ENCODE results near the gene RAP1GAP.

GRCh38 chr1:21562896-21563295, 106.3 kb downstream of the RAP1GAP start:
- TF ChIP-seq HNRNPH1 (optimal IDR thresholded peaks at IDR 0.05; ENCODE audit: low read depth, low read length): no peak
- TF ChIP-seq MAFF (IDR thresholded peaks at IDR 0.05; ENCODE audit: low read depth, low read length): no peak
- no peak for TF ChIP-seq BRF2 (CRISPR knock-in tag; IDR thresholded peaks at IDR 0.05)
- no peak for TF ChIP-seq ATAD3A (CRISPR knock-in tag; IDR thresholded peaks at IDR 0.05)
- TF ChIP-seq GPBP1L1 (CRISPR knock-in tag; IDR thresholded peaks at IDR 0.05): no peak
- no peak for TF ChIP-seq MED1 (CRISPR knock-in tag; IDR thresholded peaks at IDR 0.05)
- TF ChIP-seq, protein P1, sequence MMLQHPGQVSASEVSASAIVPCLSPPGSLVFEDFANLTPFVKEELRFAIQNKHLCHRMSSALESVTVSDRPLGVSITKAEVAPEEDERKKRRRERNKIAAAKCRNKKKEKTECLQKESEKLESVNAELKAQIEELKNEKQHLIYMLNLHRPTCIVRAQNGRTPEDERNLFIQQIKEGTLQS (CRISPR knock-in tag; IDR thresholded peaks at IDR 0.05): no peak
- no peak for TF ChIP-seq RELA (CRISPR knock-in tag; IDR thresholded peaks at IDR 0.05)

All from HepG2 (cell line).